T47D (cell line): ENCODE measurements around the gene ATG5.
A peak's percentile ranks its signal among the peaks of the same experiment; 100 is the strongest.

Source experiments
- DNase-seq, 2 experiments: peaks; one replicate each; pipeline versions ENCODE4 v3.0.0 to v3.0.0-alpha.2; 2011 to 2012; ENCODE audit warnings: low read depth in 1 of 2, low spot score in 1 of 2
- JUND ChIP-seq: IDR thresholded peaks from 2 replicates; pipeline ENCODE4 v1.6.1; 2012; ENCODE audit warnings: low read depth
- in situ Hi-C: cut with HindIII; loops from 2 replicates; pipeline ENCODE4 v1.10.0; 2016; ENCODE audit warnings: low sequenced_read_pairs, low pct_unique_long_range_greater_than_20kb

Gene ATG5

DNA sequence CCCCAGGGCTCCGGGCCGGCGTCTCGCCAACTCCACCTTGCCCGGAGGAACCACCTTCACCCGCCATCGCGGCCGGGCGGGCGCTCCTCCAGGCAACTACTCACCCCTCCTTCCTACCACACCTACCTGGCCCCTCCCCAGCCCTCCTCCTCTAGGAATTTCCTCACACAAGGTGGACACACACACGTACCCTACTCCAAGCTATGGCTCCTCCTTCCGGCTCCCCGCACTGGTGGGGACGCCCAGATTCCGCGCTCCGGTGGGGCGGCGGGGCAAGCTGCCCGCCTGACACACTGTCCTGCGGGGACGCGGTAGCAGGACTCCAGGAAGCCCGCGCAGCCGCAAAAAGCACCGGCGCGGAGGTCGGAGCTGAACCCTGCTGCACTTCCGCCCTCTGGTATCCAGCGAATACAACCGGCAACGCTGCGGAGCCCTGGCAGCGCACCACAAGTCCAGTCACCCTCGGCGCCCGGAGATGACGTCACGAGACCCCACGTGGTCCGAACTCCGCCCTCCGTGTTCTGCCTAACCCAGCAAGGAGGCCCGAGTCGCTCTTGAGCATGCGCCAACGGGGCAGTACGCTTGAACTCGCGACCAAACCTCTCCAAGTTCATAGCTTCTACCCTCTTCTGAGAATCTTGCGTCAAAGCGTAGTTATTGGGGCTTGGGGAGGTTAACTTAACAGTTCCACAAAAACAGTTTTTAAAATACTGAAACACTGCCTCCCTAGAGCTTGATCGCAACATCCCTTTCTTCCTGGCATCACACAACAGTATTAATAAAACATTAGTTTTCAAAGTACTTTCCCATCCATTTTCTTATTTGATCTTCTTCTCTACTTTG is at the start of gene ATG5:
ATG5 (minus strand) TSS at position 425 of the 843 bp plus-strand sequence. CDS start 9,552 bp downstream, outside the sequence.
- no peak for TF ChIP-seq JUND
- in situ Hi-C loops = no loop called here
- DNase-seq = peak; percentile 78 to 98

DNA sequence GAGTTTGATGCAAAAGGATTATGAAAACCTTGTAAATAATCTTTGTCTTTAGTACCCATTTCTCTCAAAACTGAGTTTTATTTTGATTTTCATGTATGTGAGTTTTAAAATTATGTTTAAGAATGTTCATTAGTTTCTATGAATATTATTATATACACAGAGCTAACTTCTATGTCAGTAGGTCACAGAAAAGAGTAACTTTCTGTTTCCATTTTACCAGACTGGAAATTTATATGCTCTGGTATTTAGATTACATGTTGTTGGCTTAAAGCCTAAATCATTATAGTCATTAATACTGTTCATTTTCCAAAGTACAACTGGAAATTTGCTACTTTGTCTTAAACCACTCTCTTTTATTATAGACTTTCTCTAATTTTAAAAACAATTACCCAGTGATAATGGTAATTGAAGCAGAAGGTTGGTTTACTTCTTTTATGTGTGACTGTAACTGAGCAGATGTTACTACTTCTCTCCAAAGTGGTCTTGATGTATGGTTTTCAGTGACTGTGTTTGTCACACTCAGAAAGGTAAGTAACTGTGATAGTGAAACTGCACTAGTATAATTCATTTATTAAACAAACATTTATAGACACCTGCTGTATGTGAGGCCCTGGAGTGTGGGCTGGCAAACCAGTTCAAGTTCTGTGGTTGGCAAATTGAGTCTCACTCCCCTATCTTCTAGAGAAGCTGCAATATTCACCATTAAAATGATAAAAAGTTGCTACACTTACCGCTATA is 48.1 kb upstream of the ATG5 start:
- in situ Hi-C loops = no loop called here
- TF ChIP-seq JUND = no peak
- no peak for DNase-seq

DNA sequence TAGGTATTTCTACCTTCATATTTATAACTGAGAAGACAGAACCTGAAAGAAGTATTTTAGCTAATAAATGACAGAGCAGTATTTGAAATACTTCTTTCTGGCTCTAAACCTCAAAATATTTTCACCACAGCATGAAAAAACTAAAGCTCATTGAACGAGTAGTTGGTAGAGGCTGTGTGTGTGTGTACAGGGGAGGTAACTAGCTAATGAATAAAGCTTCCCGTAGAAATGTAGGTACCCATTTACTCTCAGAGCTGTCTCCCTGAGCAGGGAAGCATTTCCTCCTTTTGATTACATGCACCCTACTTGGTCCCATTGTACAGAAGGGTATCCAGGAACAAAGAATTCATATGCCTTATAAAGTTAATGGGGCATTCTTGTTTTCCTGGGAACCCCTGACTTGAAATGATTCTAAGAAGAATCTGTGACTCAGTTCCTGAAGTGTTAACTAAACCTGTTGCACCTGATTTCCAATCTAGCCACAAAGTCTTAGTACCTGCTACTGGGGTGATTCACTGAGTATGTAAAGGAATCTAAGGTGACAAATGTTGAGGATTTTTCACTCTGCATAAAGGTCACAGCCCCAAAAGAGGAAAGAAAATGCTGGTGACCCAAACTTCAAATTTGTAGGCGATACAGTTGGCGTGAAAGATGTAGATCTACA is 47.4 kb upstream of the ATG5 start:
- TF ChIP-seq JUND = no peak
- in situ Hi-C loops = no loop called here
- DNase-seq = peak in 1 of 2 experiments; percentile 31

DNA sequence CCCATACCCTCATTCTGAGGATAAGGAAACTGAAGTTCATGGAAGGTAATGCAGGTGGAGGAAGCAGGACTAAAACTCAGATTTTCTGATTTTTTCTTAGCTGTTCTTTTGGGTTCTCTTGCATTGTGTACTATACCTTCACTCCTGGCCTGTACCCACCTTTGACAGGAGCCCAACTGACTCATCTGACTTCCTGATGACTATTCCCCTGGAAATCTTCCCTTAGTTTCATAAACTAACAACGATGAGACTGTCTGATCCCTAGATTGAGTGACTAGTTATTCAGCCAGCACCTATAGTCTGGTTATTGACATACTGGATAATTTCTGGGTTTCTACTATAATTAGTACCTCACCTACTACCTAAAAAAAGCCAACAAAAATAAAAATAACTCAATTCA is 45.1 kb upstream of the ATG5 start:
- in situ Hi-C loops = no loop called here
- TF ChIP-seq JUND = no peak
- no peak for DNase-seq

DNA sequence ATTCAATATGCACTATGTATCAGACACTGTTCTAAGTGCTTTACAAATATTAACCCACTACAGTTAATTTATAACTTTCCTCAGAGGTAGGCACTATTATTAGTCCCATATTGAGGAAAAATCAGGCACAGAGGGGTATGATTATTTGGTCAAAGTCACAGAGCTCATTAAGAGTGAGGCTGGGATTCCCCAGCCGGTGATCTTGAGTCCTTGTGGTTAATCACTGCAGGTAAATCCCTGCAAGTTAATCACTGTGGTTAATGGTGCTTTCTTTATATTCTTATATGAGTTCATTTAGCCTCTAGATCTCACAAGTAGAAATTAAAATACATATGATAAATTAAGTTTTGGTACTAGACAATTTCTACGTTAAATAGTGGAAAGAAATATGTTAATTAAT is 44.2 kb upstream of the ATG5 start:
- no peak for DNase-seq
- no peak for TF ChIP-seq JUND
- in situ Hi-C loops = no loop called here

DNA sequence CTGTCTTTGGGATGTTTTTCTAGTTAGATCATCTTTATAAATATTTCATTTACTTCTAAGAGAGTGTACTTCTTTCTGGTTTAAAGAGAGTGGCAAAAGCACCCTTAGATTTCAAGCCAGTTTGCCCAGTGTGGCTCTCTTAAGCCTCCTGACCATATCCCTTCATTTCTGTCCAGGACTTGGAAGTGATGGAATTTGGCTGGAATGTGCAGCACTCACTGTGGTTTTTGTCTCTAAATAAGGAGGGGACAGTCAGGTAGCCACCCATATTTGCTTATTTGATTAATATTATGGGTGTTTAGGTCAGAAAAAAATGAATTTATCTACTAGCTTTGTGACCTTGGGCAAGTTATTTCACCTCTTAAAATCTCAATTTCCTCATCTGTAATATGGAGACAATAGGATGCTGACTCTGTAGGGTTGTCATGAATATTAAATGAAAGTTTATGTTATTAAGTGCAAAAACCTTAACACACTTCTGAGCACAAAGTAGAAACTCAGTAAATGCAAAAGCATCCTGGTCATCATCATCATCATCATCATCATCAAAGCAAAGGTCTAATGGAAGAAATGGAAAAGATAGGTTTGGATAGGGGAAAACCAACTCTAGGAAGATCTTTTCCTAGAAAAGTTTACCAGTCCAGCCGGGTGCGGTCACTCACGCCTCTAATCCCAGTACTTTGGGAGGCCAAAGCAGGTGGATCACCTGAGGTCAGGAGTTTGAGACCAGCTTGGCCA is 38.0 kb upstream of the ATG5 start:
- DNase-seq = no peak
- no peak for TF ChIP-seq JUND
- in situ Hi-C loops = no loop called here

DNA sequence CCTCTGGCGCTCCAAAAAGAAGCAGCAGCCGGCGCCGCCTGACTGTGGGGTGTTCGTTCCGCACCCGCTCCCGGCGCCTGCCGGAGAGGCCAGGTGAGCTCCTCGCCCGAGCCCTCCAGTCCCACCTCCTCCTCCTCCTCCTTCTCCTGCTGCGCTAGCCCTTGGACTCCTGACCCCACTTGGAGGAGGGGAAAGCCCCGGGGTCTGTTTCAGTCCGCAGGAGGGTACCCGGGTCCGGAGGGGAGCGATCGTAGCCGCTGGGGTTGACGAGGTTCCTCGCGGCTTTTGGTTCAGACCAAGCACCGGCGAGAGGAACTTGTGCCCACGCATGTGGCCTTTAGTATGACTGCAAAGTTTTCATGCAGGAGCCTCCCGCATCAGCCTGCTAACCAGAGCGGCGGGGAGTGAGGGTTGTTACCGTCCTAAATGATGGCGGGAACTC is 35.5 kb upstream of the ATG5 start:
- in situ Hi-C loops = no loop called here
- DNase-seq = peak; percentile 15 to 33
- TF ChIP-seq JUND = no peak

DNA sequence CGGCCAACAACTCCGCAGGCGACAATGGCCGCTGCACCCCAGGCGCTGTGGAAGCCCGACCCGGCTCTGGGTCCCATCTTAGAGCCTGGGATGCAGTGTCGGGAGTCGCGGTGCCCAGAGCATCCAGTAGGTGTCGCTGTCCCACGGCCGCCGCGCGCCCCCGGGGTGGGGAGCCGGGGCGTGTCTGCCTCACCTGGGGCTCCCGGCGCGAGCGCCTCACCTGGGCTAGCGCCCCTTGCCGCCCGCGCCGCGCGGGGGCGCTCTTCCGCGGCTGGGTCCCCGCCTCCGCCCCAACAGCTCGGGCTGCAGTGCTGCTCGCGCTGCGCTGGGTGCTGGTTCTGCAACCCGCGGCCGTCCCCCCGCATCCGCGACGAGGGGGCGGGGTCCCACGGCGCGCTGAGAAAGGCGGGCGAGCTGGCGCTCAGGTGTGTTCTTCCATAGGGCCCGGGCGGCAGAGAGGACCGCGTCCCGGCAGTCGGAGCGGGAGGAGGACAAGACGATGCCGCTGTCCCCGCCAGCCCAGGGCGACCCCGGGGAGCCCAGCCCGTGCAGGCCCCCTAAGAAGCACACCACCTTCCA is 34.9 kb upstream of the ATG5 start, which contains the start of gene CRYBG1:
CRYBG1 (plus strand) TSS at position 308 of the 579 bp plus-strand sequence; CDS start at position 500, 192 bp downstream.
- in situ Hi-C loops = no loop called here
- DNase-seq = peak; percentile 78 to 92
- no peak for TF ChIP-seq JUND

DNA sequence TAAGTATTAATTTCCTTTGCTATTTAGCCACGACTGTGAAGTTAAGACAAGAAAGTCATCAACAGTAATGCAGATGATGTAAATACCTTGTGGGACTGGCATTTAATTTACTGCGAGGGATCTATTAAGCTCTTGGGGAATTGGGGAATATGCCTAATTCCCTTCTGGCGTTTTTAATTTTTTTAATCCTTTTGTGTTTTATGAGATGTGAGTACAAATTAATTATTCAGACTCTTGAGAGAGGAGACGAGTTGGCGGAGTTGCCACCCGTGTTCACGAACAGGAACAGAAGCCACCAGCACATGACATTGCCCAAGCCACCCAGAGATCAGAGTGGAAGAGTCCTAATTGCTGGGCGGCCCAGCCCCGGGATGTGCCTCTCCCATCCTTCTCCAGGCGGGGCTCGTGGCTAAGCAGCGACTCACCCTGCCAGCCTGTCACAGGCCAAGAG is 34.4 kb upstream of the ATG5 start:
- TF ChIP-seq JUND = no peak
- in situ Hi-C loops = no loop called here
- DNase-seq = no peak

DNA sequence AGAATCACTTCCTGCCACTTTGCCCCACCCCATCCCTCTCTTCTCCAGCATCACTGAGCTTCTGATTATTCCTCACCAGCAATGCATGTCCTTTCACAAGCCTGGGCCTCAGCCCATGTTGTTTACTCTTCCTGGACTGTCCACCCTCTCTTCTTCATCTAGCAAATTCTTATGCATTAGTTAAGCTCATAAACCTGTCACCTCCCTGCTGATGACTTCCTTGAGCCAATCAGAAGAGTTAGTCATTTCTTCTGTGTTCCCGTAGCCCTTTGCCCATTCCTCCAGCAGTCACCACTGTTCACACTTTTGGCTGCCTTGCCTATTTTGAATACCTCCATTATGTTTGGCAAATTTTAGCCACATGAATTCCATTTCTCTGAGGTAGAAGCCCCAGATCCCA is 30.8 kb upstream of the ATG5 start:
- TF ChIP-seq JUND = no peak
- DNase-seq = no peak
- in situ Hi-C loops = no loop called here

DNA sequence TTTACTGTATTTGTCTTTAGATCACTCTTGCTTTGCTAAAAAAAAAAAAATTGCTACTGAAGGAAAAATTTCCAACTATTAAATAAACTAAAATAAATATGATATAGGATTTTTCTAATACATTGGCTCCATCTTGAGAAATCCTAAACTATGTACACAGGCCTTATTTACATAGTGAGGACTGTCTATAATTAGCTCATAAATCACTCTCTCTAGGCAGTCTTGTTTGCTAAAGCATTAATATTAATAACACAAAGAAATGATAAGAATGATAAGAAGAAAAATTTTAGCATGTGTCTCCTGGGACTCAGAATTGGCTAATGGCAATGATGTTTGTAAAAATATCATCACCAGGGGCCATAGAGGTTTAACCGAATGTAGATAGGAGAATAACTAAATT is 21.7 kb upstream of the ATG5 start:
- DNase-seq = no peak
- in situ Hi-C loops = no loop called here
- no peak for TF ChIP-seq JUND
